ENCODE data around the gene SARS1.
A peak's percentile ranks its signal among the peaks of the same experiment; 100 is the strongest.

The SARS1 gene

GRCh38 chr1:109181085-109181806 lies 32.5 kb upstream of the SARS1 start:
- H3K27ac ChIP-seq, result peak overlapping the region; percentile 99
- TF ChIP-seq CTCF (conservative IDR thresholded peaks at IDR 0.05), result no peak

DNA sequence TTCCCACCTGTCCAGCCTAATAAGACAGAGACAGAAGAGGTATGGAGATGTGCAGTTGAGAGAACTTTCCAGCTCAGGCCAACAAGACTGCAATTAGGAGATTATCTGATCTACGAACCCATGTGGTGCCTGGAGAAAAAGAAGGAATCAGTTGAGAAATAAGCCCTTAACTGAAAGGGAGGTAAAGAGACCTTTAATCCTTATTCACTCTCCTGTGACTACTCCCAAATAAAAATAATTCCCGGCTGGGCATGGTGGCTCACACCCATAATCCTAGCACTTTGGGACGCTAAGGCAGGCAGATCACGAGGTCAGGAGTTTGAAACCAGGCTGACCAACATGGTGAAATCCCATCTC lies 31.9 kb upstream of the SARS1 start:
- TF ChIP-seq CTCF (conservative IDR thresholded peaks at IDR 0.05), result no peak
- peak overlapping the region; percentile 99 for H3K27ac ChIP-seq

DNA sequence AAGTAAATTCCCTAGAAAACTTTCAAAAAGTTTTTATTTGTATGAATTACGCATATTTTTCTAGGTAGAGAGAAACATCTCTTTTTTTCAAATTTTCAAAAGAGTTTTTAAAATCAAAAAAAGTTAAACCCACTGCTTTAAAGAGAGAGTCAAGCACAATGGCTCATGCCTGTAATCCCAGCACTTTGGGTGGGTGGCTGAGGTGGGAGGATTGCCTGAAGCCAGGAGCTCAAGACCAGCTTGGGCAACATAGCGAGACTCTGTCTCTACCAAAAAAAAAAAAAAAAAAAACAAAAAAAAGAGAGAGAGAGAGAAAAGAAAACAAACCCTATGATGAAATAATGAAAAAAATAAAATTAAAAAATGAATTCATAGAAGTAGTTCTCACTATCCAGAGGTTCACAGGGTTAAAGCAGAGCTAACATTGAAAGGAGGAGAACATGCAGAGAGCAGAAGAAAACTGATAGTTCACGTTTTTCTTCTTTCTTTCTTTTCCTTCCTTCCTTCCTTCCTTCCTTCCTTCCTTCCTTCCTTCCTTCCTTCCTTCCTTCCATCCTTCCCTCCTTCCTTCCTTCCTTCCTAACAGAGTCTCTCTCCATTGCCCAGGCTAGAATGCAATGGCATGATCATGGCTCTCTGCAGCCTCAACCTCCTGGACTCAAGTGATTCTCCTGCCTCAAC lies 30.5 kb upstream of the SARS1 start:
- no peak for TF ChIP-seq CTCF (conservative IDR thresholded peaks at IDR 0.05)
- H3K27ac ChIP-seq, result peak overlapping the region; percentile 99

- no peak for TF ChIP-seq CTCF (conservative IDR thresholded peaks at IDR 0.05)
- no peak overlapping the region; the same call in 1 of the 2 replicates for H3K27ac ChIP-seq
Measured at GRCh38 chr1:109184687-109185086, 29.0 kb upstream of the SARS1 start.

DNA sequence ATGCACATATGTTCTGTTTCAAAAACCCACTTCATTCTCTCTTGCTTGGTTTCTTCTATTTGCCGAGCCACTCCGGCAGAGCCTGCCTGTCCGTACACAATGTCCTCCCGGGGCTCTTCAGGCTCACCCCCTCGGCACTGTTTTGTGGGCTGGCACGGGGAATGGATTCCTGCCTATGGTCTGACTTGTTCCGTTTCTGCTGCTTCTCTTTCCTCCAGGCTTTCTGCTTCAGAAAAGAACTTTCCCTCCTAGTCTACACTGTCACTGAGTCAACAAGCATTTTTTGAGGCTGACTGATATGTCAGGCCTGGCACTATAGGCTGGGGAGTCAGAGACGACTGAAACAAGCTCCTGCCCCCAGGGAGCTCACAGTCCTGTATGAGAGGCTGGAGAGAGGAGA lies 28.4 kb upstream of the SARS1 start:
- H3K27ac ChIP-seq, result peak overlapping the region; percentile 11; the same call in 1 of the 2 replicates
- TF ChIP-seq CTCF (conservative IDR thresholded peaks at IDR 0.05), result no peak

DNA sequence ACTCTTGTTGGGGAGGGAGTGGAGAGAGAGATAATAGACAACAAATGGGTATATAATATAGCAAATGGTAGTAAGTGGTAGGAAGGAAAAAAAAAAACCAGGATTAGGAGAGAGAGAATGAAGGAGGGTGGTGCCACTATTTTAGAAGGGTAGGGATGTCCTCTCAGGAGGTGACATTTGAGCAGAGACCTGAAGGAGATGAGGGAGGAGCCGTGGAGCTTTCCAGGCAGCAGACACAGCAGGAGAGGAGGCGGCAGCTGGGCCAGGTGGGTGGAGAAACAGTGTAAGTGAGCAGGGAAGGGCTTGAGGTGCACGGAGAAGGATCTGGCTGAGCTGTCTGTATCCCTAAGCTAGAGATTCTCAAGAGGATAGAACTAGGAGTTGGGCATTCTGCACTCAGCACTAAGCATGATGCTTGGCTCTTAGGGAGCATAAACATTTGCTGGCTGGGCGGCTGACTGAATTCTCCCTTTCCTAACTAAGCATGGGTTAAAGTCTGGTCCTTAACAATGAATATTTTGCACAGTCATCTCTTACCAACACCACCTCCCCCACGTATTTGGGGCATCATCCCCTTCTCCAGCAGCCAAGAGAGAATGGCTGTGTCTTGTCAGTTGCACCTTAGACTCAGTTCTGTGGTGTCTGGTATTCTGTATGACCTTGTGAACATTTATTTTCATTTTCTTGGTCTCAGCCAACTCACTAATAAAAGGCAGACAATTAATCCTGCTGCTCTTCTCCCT lies 27.6 kb upstream of the SARS1 start:
- TF ChIP-seq CTCF (conservative IDR thresholded peaks at IDR 0.05), result no peak
- peak overlapping the region; percentile 11; the same call in 1 of the 2 replicates for H3K27ac ChIP-seq

GRCh38 chr1:109186733-109187086 lies 27.0 kb upstream of the SARS1 start:
- TF ChIP-seq CTCF (conservative IDR thresholded peaks at IDR 0.05), result no peak
- H3K27ac ChIP-seq, result peak overlapping the region; percentile 11; the same call in 1 of the 2 replicates
